ENCODE data around the gene DNASE2B.
A peak's percentile ranks its signal among the peaks of the same experiment; 100 is the strongest.
"Not testable (repeated sequence)": the region's sequence is repeated elsewhere in the genome, so short reads cannot be mapped to it uniquely, and the experiment has no call there.

DNASE2B gene

DNA sequence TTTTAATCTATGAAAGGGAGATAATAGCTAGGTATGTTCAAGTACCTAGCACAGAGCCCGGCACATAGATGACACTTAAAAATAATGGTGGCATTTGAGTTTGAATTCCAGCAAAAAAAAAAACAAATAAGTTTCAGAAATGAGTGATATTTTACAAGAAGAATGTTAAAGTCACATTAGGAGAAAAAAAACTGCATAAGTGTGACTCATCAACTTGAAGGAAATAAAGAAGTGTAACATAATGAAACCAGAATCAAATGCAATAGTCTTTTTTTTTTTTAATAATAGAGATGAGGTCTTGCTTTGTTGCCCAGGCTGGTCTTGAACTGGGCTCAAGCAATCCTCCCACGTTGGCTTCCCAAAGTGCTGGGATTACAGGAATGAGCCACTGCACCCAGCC, 17.1 kb downstream of the DNASE2B start:
- no peak for FAIRE-seq

DNA sequence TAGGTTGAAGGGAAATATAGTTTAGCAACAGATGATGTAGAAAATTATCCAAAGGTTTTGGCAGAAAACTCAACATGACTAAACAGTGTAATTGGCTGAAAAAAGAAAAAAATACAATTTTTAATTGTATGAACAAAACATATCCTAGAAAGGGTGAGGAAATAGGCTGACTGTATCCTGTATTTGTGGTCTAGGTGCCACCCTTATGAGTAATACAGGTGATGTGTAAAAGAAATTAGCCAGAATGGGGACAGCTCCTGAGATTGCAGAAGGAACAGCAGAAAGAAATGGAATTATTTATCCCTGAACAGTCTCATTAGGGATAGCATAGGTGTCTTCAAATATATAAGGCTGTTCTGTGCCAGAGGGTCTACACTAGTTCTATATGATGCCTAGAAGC, 24.6 kb downstream of the DNASE2B start:
- FAIRE-seq = no peak

DNA sequence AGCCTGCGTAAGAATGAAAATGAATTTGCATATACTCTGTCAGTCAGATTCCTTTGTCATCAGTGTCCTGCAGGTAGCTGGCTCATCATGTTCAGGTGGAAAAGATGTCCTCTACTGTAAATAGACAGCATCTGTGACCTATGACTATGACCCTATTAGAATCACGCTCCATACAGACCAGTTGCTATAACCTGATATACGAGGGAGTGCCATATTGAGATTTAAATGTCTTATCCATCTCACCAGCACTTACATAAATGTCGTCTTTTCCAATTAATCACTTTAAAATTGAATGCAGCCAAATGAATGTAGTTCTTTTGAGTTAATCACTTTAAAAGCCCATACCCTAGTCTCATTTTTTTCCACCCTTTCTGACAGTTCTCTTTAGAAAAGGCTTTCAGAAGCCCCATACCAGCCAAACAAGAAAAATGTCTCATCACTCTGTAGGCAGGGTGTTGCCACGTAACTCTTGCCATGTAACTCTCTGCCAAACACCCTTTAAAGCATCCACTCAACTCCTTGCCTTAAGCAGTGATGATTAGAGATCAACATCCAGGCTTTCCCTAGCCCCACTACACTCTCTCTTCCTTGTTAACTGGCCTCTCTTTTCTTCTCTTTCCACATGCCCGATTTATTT, 26.3 kb downstream of the DNASE2B start:
- FAIRE-seq = no peak

DNA sequence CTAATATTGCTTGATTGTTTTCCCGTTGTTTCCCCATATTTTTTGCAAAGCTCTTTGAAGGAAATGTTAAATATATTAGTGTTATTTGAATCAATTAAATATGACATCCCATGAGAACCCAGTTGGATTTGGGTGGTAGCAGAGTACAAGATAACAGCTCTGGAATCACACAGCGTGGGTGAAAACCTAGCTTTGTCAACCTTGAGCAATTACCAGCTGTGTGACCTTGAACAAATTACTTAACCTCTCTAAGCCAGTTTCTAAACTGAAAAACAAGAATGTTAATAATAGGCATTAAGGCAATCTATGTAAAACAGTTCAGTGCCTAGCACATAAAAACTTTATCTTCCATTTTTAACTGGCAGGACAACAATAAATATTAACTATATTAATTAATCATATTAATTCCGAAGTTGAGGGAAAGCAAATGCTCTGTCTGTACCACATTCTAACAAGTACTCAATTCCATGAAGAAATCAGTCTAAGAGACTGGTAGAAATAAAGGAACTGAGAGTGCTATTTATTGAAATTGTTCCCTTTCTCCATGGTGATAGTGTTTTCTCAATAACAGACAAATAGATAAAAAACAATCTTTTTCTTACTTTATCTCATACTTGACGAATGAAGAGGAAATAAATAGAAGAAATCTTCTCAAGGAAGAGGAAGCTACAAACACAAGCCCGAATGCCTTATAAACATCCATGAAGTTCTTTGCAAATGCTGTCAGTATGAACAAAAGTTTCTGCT, 27.0 kb downstream of the DNASE2B start:
- peak; percentile 33 for FAIRE-seq

DNA sequence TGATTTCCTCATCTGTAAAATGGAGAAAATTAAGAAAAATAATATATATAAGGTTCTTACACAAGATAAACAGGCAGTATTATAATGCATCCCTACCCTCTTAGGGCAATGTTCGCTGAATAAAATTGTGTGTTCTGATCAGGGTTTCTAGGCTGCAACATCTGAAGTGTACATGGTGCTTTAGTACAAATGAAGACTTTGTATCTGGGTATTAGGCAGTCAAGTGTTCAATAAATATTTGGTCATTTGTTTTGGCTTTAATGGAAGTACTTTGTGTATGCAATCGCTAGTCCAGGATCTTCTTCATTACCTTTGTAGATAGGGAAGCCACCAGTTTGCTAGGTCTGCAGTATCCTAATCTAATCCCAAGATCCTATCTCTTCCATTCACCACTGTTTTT, 28.1 kb downstream of the DNASE2B start:
- no peak for FAIRE-seq

DNA sequence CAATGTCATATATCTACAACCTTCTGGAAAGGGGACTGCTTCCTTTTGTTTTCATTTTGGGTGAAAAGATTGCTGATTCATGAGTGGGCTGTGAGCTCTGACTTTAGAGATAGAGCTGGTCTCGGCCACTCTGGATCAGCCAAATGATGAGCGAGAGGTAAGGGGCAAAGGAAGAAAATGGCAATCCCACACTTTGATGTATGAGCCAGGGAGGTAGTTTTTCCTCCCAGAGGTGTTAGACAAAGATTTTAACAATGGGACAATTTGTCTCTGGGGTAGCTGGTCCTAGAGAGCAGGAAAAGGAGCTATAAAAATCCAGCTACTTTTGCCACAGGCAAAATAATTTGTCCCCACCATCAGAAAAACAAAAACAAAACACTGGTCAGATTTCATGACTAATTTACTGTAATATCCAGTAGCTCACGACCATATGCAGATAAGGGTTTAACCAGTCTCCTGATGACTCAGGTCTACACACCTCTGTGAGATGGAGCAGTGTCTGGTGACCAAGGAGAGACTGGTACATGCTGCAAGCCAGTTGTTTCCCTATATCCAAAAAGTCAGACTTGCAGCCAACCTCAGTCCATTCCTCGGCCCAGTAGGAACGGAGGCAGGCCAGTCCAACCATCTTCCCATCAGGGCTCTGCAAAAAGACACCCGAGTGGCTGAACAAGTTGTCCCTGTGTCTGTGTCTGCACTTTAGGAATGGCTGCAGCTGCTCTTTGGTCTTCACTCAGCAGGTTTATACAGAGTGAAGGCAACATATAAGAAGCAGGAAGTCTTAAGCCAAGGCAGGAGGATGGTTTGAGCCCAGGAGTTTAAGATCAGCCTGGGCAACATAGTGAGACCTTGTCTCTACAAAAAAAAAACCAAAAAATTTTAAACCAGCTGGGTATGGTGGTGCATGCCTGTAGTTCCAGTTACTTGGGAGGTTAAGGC, 29.2 kb downstream of the DNASE2B start:
- no peak for FAIRE-seq

DNA sequence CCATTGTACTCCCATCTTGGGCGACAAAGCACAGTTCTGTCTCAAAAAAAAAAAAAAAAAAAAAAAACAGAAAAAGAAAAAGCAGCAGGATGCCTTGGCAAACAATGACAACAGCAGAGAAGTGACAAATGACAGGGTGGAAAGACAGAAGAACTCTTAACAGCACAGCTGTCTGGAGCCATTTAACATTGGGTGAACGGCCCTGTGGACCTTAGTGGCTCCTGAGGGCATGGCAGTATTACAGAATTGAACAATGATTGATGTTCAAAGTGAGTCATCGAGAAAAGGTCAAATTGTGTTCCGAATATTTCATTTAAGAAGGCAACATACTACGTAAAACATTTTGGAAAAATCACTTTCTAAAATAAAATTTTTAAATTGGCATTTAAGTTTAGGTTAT, 30.0 kb downstream of the DNASE2B start:
- FAIRE-seq = no peak

GRCh38 chr1:84429231-84429630, 30.9 kb downstream of the DNASE2B start:
- no peak for FAIRE-seq

DNA sequence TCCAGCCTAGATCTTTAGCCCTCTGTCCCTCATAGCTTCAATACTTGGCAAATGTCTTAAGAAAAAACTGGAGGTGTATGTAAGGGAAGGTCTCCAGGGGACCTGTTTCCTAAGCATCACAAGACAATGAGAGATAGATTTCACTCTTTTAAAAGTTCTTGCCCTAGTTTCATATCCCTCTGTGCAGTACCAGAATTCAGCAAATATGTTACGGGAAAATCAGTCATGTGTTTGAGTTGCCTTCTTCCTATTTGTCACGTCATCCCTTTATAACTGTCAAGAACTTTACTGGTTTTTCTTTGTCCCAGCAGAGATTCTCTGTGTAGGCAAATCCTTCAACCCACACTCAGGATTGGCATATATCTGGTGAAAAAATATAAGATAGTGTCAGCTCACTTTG, 32.3 kb downstream of the DNASE2B start:
- FAIRE-seq = no peak

GRCh38 chr1:84433258-84434080, 35.2 kb downstream of the DNASE2B start:
- FAIRE-seq = peak; percentile 99

- FAIRE-seq = no peak
Observed at GRCh38 chr1:84434081-84434769, 35.9 kb downstream of the DNASE2B start.

DNA sequence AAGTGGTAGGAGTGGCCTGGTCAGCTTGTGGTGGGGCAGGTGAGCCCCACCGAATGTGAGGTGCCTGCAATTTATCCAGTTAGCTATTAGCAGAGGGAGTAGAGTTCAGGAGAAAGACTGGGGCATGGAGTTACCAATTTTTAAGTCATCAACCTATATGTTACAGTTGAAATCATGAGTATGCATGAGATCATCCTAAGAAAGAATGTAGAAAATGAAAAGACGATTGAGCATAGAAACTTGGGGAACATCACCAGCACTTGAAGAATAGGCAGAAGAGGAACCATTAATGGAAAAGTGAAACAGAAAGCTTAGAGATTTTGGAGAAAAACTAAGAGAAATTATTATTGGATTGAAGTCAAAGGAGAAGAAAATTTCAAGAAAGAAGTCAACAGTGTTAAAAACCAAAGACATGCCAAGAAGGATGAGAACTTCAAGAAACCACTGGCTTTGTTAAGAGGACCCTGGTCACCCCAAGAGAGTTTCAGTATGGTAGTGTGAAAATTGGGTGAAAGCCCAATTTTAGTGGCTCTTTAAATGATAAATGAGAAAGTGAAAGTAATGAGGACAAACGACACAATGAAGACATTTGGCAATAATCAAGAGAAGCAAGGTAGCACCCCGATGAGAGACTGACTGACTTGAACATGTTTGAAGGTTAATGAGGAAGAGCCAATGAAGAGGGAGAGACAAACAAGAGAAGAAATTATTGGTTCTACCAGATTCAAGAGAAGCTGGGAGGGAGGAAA, 36.7 kb downstream of the DNASE2B start:
- FAIRE-seq = no peak

- no peak for FAIRE-seq
Observed at GRCh38 chr1:84436876-84437655, 38.8 kb downstream of the DNASE2B start.

- peak; percentile 92 for FAIRE-seq
Observed at GRCh38 chr1:84442256-84442655, 44.0 kb downstream of the DNASE2B start.

DNA sequence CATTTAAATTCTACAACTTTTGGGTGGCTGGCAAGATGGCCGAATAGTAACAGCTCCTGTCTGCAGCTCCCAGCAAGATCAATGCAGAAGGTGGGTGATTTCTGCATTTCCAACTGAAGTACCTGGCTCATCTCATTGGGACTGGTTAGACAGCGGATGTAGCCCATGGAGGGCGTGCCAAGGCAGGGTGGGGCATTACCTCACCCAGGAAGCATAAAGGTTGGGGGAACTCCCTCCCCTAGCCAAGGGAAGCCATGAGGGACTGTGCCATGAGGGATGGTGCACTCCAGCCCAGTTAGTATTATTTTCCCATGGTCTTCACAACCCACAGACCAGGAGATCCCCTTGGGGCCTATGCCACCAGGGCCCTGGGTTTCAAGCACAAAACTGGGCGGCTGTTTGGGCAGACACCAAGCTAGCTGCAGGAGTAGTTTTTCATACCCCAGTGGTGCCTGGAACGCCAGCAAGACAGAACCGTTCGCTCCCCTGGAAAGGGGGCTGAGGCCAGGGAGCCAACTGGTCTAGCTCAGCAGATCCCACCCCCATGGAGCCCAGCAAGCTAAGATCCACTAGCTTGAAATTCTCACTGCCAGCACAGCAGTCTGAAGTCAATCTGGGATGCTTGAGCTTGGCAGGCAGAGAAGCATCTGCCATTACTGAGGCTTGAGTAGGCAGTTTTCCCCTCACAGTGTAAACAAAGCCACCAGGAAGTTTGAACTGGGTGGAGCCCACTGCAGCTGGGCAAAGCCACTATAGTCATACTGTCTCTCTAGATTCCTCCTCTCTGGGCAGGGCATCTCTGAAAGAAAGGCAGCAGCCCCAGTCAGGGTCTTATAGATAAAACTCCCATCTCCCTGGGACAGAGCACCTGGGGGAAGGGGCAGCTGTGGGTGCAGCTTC, 44.7 kb downstream of the DNASE2B start:
- FAIRE-seq = not testable (repeated sequence)

DNA sequence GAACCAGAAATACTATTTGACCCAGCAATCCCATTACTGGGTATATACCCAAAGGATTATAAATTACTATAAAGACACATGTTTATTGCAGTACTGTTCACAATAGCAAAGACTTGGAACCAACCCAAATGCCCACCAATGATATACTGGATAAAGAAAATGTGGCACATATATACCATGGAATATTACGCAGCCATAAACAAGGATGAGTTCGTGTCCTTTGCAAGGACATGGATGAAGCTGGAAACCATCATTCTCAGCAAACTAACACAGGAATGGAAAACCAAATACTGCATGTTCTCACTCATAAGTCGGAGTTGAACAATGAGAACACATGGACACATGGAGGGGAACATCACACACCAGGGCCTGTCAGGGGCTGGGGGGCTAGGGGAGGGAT, 50.4 kb downstream of the DNASE2B start:
- FAIRE-seq = not testable (repeated sequence)

DNA sequence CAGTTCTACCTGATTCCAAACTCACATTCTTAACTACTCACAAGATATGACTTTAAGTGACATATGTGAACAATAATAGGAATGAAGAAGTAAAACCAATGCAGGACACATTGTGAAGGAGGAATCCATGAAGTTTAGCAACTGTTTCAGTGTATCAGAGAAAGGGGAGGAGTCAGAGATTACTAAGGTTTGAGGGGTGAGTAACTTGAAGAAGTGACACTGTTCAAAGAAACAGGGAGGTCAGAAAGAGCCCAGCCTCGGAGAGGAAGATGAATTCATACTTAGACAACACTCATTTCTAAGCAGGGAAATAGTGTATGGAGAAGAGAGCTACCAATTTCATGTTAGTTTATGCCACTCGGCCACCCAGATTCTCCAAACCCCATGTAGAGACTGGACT, 52.6 kb downstream of the DNASE2B start:
- FAIRE-seq = no peak

DNA sequence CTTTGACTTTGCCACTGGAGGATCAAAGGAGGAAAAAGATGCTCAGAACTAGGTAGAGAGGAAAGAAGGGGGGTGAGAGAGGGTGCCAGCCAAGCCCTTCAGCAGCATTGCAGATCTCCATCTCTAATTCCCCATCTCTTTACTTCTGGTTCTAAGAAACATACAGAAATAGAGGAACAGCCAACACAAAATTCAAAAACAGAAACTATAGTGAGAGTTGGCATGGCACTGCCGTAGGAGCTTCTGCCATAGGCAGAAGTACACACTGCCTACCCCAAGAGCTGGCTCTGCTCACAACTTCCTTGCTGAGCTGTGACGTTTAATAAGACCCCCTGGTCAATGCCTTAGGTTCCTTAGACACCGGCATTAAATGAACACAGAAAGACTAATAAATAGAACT, 54.2 kb downstream of the DNASE2B start:
- FAIRE-seq = no peak

- no peak for FAIRE-seq
Observed at GRCh38 chr1:84462118-84462517, 63.8 kb downstream of the DNASE2B start.
